ENCODE results near the gene FNDC3B. TPM values are rescaled to one million over a fixed set of nuclear protein-coding genes. Genes with fewer than 3 reads are reported as not detected.

Gene FNDC3B
- total and polyA plus RNA-seq, 9 of the 15 experiments (the other 6 are each of a cell fraction or from before 2014, with no cell fraction given), result 7.0 to 35.8 (median 16.2) TPM

DNA sequence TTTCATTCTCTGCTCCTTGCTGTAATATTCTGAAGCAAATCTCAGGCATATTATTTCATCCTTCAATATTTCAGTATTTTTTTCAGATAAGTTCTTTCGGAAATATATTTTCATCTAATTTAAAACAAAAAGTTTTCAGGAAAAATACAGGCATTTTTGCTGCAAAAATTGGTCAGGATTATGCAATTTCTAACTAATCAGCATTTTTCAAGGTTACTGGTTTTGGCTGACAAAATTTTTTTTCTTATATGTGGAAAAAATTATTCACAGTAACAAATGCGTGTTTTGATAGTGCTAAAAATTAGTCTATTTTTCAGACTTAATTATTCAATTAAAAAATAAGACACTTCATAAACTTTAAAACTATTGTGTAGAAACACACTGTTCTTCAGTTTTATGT is 31.4 kb downstream of the FNDC3B start:
- ATAC-seq (no peak), FAIRE-seq (no peak), DNase-seq (ENCODE audit: extremely low read depth in 1 of 4, low spot score in 3 of 4) (no peak)
- H3K4me1 ChIP-seq (replicated peaks in 1 of 2; ENCODE audit: control insufficient read depth in 2 of 2, insufficient read depth in 2 of 2, low read length in 2 of 2), result peaks cover 9 to 71% of the 10 kb centered on the region in 2 experiments
- H3K27me3 ChIP-seq (ENCODE audit: control insufficient read depth in 2 of 2, insufficient read depth in 2 of 2, low read length in 2 of 2), result no peaks in the 10 kb centered on the region
- 74% methylated on average over 2 of the region's 2 CpGs for WGBS (ENCODE audit: insufficient coverage, low coverage, missing lambda C conversion rate)
- peaks cover 100% of the 10 kb centered on the region for H3K79me2 ChIP-seq (ENCODE audit: control insufficient read depth, insufficient read depth, low read length)
- no peaks in the 10 kb centered on the region for H3K9me3 ChIP-seq (replicated peaks; ENCODE audit: control insufficient read depth, insufficient read depth, low read depth, low read length)
- in situ Hi-C loops (cut with MboI), result no loop called here
- TF ChIP-seq ARNT (IDR thresholded peaks at IDR 0.05) (no peak), MAFG (tag; conservative IDR thresholded peaks at IDR 0.05) (peak; percentile 71), ZBTB8A (IDR thresholded peaks at IDR 0.05; ENCODE audit: partially characterized antibody) (no peak), ZNF316 (IDR thresholded peaks at IDR 0.05) (peak; percentile 93), ZNF449 (CRISPR knock-in tag; IDR thresholded peaks at IDR 0.05) (no peak), C11orf30 (IDR thresholded peaks at IDR 0.05; ENCODE audit: low read depth) (peak; percentile 84), MAFF (IDR thresholded peaks at IDR 0.05; ENCODE audit: low read length) (peak; percentile 71), ADNP (tag; IDR thresholded peaks at IDR 0.05) (no peak), MAFK (IDR thresholded peaks at IDR 0.05; ENCODE audit: low read length) (peak; percentile 65; the same call in 1 of the 2 replicates), JUNB (CRISPR knock-in tag; conservative IDR thresholded peaks at IDR 0.05) (no peak)
- H3K9ac ChIP-seq (ENCODE audit: insufficient read depth in 1 of 2, low read depth in 2 of 2, low read length in 2 of 2), result no peak overlapping the region
- ChIA-PET POLR2A (interaction anchor here (0.7 kb wide), 1 partner anchor 100 kb away, joined by 3 read pairs; no protein-coding TSS in a partner anchor), CTCF (ENCODE audit: low intra/inter-chr PET ratio) (no interaction called here)
- H3K4me3 ChIP-seq, result no peak overlapping the region
- no peak overlapping the region for H2AFZ ChIP-seq (ENCODE audit: low read depth, low read length)
- H3K27ac ChIP-seq (ENCODE audit: extremely low read depth, low read depth, low read length), result peak overlapping the region; percentile 41; the same call in 1 of the 3 replicates
- intact Hi-C loops (cut with micrococcal nuclease), result loop anchor here (2.0 kb wide), 1 partner anchor 60 kb away; no protein-coding TSS in a partner anchor
- peaks cover 16% of the 10 kb centered on the region; the same call in 2 of the 3 replicates for H3K36me3 ChIP-seq (ENCODE audit: control insufficient read depth, insufficient read depth, low read length)
- H3K9me1 ChIP-seq (ENCODE audit: control insufficient read depth, insufficient read depth, low read length), result no peaks in the 10 kb centered on the region
- no peak overlapping the region for H3K4me2 ChIP-seq (ENCODE audit: insufficient read depth, low read length)
- BruUV-seq (replicated peaks), result no TSS peak
- peaks cover 3% of the 10 kb centered on the region; the same call in 1 of the 2 replicates for H4K20me1 ChIP-seq (replicated peaks; ENCODE audit: control insufficient read depth, insufficient read depth, low read length)
